Measurements from ENCODE around the gene ANKRD18A.

ANKRD18A gene

GRCh38 chr9:38526591-38526990, 93.8 kb downstream of the ANKRD18A start:
- no peak overlapping the region for H3K4me3 ChIP-seq
- DNase-seq (ENCODE audit: low spot score), result no peak
- TF ChIP-seq CTCF (IDR thresholded peaks at IDR 0.05), result no peak
- H3K27ac ChIP-seq, result no peak overlapping the region

DNA sequence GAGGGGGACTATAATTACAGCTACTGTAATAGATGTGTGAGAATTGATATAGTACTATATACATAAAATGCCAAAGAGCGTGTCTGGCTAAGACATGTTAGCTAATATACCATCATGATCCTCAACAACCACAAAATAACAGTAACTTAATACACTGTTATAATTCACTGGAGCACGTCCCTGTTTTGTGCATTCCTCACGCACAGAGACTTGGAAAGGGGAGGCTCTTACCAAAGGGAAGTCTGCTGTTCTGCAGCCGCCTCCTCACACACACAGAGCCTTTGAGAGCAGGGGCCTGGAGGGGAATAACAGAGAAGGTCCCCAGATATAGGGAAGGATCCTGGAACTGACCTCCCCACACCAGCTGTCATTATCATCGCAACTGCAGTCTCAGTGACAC, 97.3 kb downstream of the ANKRD18A start:
- no peak for DNase-seq (ENCODE audit: low spot score)
- Histone ChIP-seq H3K4me3 (no peak overlapping the region), H3K27ac (no peak overlapping the region)
- TF ChIP-seq CTCF (IDR thresholded peaks at IDR 0.05), result no peak

GRCh38 chr9:38521762-38522161, 98.6 kb downstream of the ANKRD18A start:
- DNase-seq (ENCODE audit: low spot score), result no peak
- Histone ChIP-seq H3K4me3 (no peak overlapping the region), H3K27ac (no peak overlapping the region)
- TF ChIP-seq CTCF (IDR thresholded peaks at IDR 0.05), result no peak

Data from coronary artery (tissue), 2 donors.